Muscle of leg (tissue), 11 donors: ENCODE measurements around the gene CENPK. TPM values are rescaled to one million over a fixed set of nuclear protein-coding genes. Genes with fewer than 3 reads are reported as not detected.

Experiments
- DNase-seq: peaks from one replicate; pipeline ENCODE4 v3.0.0; 2013
- H3K27ac ChIP-seq: one replicate; pipeline ENCODE4 v1.5.1; 2013; ENCODE audit warnings: mild to moderate bottlenecking, low read length, control low read depth
- H3K27me3 ChIP-seq: one replicate; pipeline ENCODE4 v1.6.1; 2013; ENCODE audit warnings: low read length; ENCODE audit not compliant: control insufficient read depth, insufficient read depth
- H3K36me3 ChIP-seq: one replicate; pipeline ENCODE4 v1.6.1; 2013; ENCODE audit warnings: low read length; ENCODE audit not compliant: control insufficient read depth, insufficient read depth
- H3K4me1 ChIP-seq: one replicate; pipeline ENCODE4 v1.6.1; 2013; ENCODE audit warnings: low read length; ENCODE audit not compliant: control insufficient read depth, insufficient read depth
- H3K4me3 ChIP-seq: one replicate; pipeline ENCODE4 v1.5.1; 2013; ENCODE audit warnings: low read length, control low read depth
- H3K9me3 ChIP-seq: replicated peaks from 2 replicates; pipeline ENCODE4 v1.6.1; 2013; ENCODE audit warnings: low read depth, low read length; ENCODE audit not compliant: control insufficient read depth
- WGBS: methylation state at CpG from one replicate; pipeline ENCODE4 v1.1.5; 2013; ENCODE audit warnings: missing lambda C conversion rate; ENCODE audit not compliant: insufficient coverage; 5-methylcytosine and 5-hydroxymethylcytosine counted together
- polyA plus RNA-seq, 8 donors: library from polyadenylated mRNA; unstranded; fragments of 120-200 nt; gene quantifications; one replicate each; pipeline versions ENCODE4 v1.2.1 to v1.2.3, GENCODE V29; 2013; ENCODE audit warnings: inconsistent platforms in 1 of 8, low replicate concordance in 1 of 8; ENCODE audit not compliant: insufficient read length in 8 of 8, insufficient read depth in 1 of 8
- total RNA-seq: library from RNA; stranded (reverse); fragments of 120-200 nt; gene quantifications from one replicate; pipeline ENCODE4 v1.2.4, GENCODE V29; 2013

Gene CENPK
- total and polyA plus RNA-seq, 9 donors: 11.8 to 21.2 (median 15.7) TPM

DNA sequence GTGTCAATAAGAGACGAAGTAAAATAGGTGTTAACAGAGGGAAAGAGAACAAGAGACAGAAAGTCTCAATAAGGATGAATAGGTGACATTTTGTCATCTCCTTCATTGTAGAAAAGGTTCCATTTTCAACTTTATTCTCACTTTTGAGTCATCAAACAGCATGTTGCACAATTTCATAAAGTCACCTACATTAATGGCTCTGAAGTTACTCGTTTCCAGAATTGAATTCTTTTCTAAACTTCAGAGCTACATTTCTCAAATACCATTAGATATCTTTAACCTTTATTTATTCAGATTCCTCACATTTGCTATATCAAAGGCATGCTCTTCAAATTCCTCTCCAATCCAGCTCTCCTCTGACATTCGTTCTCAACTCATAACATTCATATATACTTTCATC lies 94.3 kb downstream of the CENPK start:
- Histone ChIP-seq H3K27ac (no peak overlapping the region), H3K27me3 (no peaks in the 10 kb centered on the region), H3K4me3 (no peak overlapping the region), H3K36me3 (no peaks in the 10 kb centered on the region), H3K4me1 (no peaks in the 10 kb centered on the region), H3K9me3 (no peaks in the 10 kb centered on the region)
- no peak for DNase-seq
- WGBS: 94% methylated on average over 2 of the region's 3 CpGs

Other genes starting within 250 kb of the CENPK start
- gene ADAMTS6, start 81.2 kb downstream of the CENPK start, total RNA-seq: 3.2 TPM
- gene ADAMTS6, start 81.2 kb downstream of the CENPK start, polyA plus RNA-seq: 1 to 10 TPM in 5 of 8 donors, under 1 TPM in 3; 0.80 to 2.3 (median 1.3) TPM
- gene PPWD1, start 128 bp upstream of the CENPK start, total RNA-seq: 32.5 TPM
- gene PPWD1, start 128 bp upstream of the CENPK start, polyA plus RNA-seq: 10 to 100 TPM; 31.8 to 51.9 (median 38.1) TPM
- gene TRIM23, start 61.2 kb upstream of the CENPK start, total RNA-seq: 24.1 TPM
- gene TRIM23, start 61.2 kb upstream of the CENPK start, polyA plus RNA-seq: 10 to 100 TPM; 11.8 to 19.8 (median 18.2) TPM
- 2.9 TPM for gene SHLD3, start 61.9 kb upstream of the CENPK start, total RNA-seq
- gene SHLD3, start 61.9 kb upstream of the CENPK start, polyA plus RNA-seq: 1 to 10 TPM; 2.1 to 3.7 (median 2.5) TPM
- gene TRAPPC13, start 61.9 kb upstream of the CENPK start, total RNA-seq: 28.9 TPM
- gene TRAPPC13, start 61.9 kb upstream of the CENPK start, polyA plus RNA-seq: 10 to 100 TPM; 16.2 to 21.1 (median 19.9) TPM
- gene SGTB, start 158.9 kb upstream of the CENPK start, total RNA-seq: 6.6 TPM
- gene SGTB, start 158.9 kb upstream of the CENPK start, polyA plus RNA-seq: 10 to 100 TPM in 1 of 8 donors, 1 to 10 TPM in 7; 6.2 to 11.6 (median 9.5) TPM
- 18.4 TPM for gene NLN, start 159.0 kb upstream of the CENPK start, total RNA-seq
- 10 to 100 TPM; 10.2 to 19.6 (median 16.5) TPM for gene NLN, start 159.0 kb upstream of the CENPK start, polyA plus RNA-seq